Measurements from ENCODE around the gene POGK. TPM values are rescaled to one million over a fixed set of nuclear protein-coding genes. Genes with fewer than 3 reads are reported as not detected.
"Not testable (repeated sequence)": the region's sequence is repeated elsewhere in the genome, so short reads cannot be mapped to it uniquely, and the experiment has no call there.

POGK gene
- 33.2 and 33.9 TPM in 2 replicates for total RNA-seq

GRCh38 chr1:166838766-166839599, at the start of gene POGK:
Gene POGK, plus strand, starts transcription at chr1:166839475. Its CDS starts 1,482 bp downstream, at chr1:166840957.
- DNase-seq (ENCODE audit: low read depth) = peak; percentile 77

- no peak for DNase-seq (ENCODE audit: low read depth)
Measured at GRCh38 chr1:166796620-166797236, 42.5 kb upstream of the POGK start.

- no peak for DNase-seq (ENCODE audit: low read depth)
Measured at GRCh38 chr1:166808952-166809351, 30.3 kb upstream of the POGK start.

DNA sequence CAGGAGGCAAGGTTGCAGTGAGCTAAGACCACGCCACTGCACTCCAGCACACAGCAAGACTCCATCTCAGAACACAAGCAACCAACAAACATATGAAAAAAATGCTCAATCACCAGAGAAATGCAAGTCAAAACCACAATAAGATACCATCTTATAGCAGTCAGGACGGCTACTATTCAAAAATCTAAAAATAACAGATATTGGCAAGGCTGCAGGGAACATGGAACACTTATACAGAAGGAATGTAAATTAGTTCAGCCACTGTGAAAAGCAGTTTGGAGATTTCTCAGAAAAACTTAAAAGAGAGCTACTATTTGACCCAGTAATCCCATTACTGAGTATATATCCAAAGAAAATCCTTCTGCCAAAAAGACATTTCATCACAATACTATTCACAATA, 27.6 kb upstream of the POGK start:
- no peak for DNase-seq (ENCODE audit: low read depth)

- DNase-seq (ENCODE audit: low read depth) = peak; percentile 9
Measured at GRCh38 chr1:166813508-166814223, 25.6 kb upstream of the POGK start.

GRCh38 chr1:166814611-166815010, 24.7 kb upstream of the POGK start:
- DNase-seq (ENCODE audit: low read depth) = peak; percentile 66

DNA sequence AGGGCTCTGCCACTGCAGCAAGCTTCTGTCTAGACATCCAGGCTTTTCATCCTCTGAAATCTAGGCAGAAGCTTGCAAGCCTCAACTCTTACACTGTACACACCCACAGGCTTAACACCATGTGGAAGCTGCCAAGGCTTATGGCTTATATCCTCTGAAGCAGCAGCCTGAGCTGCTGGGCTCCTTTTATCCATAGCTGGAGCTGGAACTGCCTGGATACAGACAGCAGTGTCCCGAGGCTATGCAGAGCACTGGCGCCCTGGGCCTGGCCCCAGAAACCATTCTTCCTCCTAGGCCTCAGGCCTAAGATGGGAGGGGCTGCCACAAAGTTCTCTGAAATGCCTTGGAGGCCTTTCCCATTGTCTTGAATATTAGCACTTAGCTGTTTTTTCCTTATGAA, 19.3 kb upstream of the POGK start:
- no peak for DNase-seq (ENCODE audit: low read depth)

- DNase-seq (ENCODE audit: low read depth) = no peak
Measured at GRCh38 chr1:166822385-166822784, 16.9 kb upstream of the POGK start.

DNA sequence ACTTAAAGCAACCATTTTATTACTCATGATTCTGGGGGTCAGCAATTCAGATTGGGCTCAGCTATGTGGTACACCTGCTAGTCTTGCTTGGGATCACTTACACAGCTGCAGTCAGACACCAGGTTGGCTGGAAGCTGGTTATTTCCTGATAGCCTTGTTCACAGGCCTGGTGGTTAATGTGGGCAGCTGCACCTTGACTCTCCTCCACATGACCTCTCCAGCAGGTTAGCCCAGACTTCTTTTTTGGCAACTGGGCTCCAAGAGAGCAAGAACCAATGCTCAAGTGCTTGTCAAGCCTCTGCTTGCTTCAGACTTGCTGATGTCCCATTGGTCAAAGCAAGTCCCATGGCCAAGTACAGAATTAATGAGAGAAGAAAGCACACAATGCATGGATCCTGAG, 11.8 kb upstream of the POGK start:
- no peak for DNase-seq (ENCODE audit: low read depth)

DNA sequence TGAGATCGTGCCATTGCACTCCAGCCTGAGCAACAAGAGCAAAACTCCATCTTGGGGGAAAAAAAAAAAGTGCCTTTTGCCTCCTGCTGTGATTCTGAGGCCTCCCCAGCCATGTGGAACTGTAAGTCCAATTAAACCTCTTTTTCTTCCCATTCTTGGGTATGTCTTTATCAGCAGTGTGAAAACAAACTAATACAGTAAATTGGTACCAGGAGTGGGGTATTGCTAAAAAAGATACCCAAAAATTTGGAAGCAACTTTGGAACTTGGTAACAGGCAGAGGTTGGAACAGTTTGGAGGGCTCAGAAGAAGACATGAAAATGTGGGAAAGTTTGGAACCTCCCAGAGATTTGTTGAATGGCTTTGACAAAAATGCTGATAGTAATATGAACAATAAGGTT, 9.5 kb upstream of the POGK start:
- not testable (repeated sequence) for DNase-seq (ENCODE audit: low read depth)

- DNase-seq (ENCODE audit: low read depth) = peak; percentile 31
Measured at GRCh38 chr1:166836733-166837132, 2.5 kb upstream of the POGK start.

DNA sequence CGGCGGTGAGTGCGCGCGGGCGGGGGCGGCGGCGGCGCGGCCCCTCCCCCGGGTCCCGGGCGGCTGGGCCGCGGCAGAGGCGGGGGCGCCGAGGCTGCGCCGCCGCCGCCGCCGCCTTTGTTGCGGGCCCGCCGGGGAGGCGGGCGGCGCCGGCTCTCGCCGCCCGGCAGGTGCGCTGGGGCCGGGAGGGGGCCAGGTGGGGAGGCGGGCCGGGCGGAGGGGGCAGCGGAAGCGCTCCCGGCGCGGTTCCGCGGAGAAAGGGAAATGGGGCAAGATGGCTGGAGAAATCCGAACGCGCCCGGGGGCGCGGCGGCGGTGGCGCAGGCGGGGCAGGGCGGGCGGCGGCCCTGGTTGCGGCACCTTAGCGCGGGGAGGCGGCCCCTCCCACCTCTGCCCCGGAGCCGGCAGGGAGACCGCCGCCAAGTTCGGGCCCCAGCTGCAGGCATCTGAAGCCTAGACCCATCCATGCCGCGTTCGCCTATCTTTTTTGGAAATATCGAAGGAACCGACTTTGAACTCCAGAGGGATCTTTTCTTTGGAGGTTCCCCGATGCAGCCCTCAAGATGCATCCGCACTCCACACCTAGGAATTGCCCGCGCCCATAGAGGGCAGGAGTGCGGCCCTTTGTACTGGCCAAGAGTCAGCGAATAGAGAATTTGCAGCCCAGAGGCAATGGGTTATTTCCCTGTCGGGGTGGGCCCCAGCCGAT, 479 bp downstream of the POGK start:
- DNase-seq (ENCODE audit: low read depth) = peak; percentile 15

DNA sequence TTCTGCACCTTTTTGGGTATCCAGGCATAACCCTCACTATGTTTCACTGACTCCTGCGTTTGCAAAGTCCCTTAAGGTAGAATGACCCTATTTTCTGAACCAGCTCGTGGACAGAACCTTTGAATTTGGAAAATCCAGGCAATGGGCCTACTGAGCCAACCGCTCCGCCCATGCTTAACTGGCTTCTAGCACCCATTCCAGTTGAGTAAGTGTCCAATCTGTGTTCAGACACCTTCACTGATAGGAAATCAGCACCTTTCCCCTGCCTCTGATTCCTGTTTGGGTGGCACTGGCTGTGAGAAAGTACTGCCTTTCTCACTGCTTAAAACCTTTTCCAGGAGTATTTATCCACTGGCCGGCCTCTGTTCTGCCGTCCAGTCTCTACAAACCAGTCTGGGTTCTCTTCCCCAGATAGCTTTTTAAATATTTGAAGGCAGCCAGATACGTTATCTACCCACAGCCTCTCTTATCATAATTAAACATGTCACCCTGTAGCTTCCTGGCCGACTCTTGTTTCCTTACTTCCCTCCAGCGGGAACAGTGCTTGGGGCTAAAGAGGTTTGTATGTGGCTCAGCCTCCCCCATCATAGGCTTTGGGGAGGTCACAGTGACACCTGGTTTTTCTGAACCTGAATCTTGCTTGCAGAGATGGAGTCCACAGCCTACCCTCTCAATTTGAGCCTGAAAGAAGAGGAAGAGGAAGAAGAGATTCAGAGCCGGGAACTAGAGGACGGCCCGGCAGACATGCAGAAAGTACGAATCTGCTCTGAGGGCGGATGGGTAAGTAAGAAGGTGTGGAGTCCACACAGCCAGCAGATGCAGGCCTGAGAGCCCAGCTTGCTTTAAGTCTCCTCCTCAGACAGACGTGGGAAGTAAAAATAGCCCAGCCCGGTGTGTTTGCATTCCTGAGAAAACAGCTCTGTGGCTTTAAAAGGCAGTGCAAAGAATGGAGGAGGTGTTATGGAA, 1.3 kb downstream of the POGK start:
- DNase-seq (ENCODE audit: low read depth) = peak; percentile 39

DNA sequence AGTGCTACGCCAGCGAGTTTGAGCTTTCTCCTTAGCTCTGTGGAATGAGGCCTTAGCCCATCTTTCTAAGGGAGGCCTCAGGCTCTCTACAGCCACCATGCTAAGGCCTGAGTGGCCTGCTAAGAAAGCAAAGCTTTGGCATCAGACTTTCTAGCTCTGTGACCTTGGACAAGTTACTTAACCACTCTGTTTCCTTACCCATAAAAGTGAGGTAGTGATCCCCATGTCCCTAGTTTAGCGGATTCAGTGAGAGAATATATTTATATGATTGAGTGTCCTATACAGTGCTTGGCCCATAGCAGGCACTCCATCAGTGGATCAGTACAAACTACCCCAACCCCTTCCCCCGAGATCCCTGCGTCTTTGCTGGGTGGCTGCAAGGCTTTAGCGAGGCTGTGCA, 4.0 kb downstream of the POGK start:
- DNase-seq (ENCODE audit: low read depth) = no peak

DNA sequence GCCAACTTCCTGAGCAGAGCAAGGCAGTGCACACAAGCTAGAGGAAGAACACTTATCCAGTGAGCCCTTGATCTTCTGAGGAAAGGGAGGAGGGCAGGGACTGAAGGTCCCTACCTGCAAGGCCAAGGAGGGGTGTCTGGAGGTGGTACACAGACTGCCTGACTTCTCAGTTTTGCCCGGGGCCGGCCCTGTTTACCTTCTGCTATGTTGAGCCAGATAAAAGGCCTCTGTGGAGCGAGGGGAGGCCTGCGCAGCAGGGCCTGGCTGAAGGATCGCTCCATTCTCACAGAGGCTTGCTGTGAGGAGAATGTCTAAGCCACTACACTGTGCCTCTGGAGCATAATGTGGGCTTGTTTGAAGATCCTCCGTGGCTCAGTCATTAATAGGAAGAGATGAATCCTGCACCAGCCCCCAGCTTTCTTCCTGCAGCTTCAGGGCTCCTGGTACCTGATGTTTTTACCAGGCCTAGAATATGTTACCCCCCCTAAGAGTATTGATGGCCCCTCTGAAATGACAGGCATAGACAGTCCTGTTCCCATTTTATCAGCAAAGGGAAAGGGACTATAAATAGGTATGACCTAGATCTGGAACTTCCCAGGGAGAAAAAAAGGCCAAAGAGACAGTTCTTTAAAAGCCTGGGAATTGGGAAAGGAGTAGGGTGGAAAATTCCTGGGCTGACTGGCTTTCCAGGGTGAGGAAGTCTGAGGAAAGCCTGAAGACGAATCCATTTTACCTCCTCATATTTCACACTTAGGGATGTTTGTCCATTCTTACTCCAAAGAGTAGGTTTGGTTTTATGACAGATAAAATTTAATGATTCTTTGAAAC, 4.7 kb downstream of the POGK start:
- no peak for DNase-seq (ENCODE audit: low read depth)

GRCh38 chr1:166844791-166845190, 5.5 kb downstream of the POGK start:
- no peak for DNase-seq (ENCODE audit: low read depth)

DNA sequence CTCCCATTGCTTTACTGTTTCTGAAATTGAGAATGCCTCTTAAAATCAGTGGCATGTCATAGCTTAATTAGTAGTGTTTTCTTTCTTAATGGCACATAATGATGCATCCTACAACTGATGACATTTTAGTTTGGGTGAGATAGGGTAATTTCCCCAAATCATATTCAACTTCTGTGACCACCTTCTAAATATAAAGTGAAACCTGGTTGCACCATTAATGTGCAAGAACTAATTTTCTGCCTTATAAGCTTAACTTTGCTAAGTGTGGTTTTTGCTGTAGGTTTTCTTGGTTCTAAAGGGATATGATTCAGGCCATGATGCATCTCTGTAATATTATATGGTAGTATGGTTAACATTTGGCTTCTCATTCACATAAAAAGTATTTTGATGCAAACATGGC, 8.9 kb downstream of the POGK start:
- DNase-seq (ENCODE audit: low read depth) = no peak

DNA sequence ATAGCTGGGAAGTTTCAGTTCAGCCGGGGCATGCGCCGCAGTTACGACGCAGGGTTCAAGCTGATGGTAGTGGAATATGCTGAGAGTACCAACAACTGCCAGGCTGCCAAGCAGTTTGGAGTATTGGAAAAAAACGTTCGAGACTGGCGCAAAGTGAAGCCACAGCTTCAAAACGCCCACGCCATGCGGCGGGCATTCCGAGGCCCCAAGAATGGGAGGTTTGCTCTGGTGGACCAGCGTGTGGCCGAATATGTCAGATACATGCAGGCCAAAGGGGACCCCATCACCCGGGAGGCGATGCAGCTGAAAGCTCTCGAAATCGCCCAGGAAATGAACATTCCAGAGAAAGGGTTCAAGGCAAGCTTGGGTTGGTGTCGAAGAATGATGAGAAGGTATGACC, 9.9 kb downstream of the POGK start:
- no peak for DNase-seq (ENCODE audit: low read depth)

DNA sequence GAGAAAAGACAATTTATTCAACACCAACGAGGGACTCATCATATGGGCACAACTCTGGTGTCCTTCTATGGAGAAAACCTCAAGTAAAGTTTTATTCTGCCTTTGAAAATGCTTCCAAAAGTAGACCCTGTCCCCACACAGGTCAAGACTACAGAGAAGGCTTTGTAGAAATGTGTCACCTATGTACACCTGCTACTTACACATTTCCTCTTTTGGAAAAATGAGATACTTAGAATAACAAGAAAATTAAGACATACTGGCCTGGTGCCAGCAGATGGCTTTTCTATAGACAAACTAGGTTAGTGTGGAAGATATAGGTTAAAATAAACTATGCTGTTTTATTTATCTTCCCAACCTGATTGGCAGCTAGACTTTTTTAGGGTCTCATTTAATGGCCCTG, 13.6 kb downstream of the POGK start:
- no peak for DNase-seq (ENCODE audit: low read depth)

- DNase-seq (ENCODE audit: low read depth) = no peak
Measured at GRCh38 chr1:166855558-166855957, 16.3 kb downstream of the POGK start.
